GM19397 (cell line): ENCODE data around the gene C5orf15.

Source experiments
- ATAC-seq: cut with Tn5 transposase; IDR thresholded peaks from one replicate; pipeline ENCODE4 v1.9.1; 2021; ENCODE audit warnings: mild to moderate bottlenecking, moderate library complexity; ENCODE audit not compliant: unreplicated experiment

Gene C5orf15

DNA sequence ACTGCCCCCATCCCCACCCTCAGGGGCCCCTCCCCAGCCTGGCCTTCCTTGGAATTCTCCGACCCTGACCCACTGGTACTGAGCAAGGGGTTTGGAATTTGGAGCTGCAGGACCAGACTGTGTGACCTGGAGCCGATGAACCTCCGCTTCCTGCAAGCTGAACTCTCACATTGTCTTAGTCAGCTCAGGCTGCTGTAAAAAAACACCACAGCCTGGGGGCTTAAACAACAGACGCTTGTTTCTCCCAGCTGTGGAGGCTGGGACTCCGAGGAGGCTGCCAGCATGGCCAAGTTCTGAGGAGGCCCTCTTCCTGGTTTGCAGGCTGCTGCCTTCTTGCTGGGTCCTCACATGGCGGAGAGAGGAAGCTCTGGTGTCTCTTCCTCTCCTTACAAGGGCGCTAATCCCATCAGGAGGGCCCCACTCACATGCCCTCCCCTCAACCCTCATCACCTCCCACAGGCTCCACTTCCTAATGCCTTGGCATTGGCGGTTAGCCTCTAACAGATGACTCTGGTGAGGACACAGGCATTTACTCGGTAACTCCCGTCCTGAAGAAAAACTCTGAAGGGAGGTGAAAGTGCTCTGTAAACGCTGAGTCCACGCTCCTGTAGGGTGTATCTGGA is 42.4 kb downstream of the C5orf15 start:
- no peak for ATAC-seq

DNA sequence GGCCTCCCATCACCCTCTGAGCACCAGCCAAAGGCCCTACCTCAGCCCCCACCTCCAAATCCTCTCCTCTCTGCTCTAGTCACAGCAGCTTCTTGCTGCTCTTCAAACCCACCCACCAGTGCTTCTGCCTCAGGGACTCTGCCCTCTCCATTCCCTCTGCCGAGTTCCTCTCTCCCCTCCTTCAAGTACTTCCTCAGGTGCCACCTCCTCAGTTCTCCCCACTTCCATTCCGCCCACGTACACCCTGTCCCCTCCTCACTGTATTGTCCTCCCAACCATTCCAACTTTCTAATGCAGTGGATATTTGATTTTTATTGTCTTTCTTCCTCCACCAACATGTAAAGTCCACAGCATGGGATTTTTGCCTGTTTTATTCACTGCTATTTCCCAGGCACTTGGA is 43.2 kb downstream of the C5orf15 start:
- no peak for ATAC-seq

DNA sequence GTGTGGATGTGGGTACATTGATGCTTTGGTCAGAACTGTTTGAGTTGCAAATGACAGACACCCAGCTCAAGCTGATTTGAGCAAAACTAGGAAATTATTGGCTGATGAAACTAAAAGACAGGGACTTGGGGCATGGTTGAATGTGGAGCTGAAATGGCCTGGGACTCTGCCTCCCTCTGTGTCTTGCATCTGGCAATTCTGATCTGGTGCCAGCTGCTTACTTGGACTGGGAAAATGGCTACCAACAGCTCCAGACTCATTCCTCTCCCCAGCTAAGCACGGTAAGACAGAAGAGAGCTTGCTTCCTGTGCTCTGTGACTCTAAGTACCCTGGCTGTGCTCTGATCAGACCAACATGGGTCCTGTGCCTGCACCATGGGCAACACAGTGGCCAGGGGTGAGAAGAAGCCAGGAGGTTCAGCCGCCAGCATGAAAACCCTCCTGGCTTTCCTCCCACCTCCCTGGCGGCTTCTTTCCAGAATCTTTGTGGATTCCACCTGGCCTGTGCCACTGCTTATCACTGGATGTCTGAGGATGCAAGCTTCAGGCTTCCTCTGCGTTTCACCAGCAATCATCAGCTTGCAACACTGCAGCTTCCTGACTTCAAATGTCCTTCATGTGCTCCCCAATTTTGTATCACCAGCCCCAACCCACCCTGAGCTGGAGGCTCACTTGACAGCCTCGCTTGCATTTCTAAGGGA is 44.1 kb downstream of the C5orf15 start:
- no peak for ATAC-seq

GRCh38 chr5:133921979-133922378 is 46.4 kb downstream of the C5orf15 start:
- no peak for ATAC-seq

DNA sequence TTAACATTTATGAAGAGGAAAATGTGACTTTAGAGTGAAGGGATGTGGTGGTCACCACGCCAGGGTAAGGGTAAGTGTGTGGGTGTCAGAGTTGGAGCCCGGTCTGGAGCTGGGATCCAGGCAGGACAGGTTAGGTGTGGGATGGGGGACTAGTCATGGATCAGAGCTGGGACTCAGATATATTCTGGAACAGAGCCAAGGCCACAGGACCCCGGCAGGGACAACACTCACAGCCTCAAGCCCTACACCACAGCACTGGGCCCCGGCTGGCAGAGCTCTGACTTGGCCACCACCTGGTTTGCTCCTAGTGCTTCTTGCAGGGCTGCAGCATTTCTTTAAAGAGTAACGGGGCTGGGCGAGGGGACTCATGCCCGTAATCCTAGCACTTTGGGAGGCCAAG is 47.4 kb downstream of the C5orf15 start:
- no peak for ATAC-seq

- no peak for ATAC-seq
These were observed 49.0 kb downstream of the C5orf15 start for GRCh38 chr5:133919148-133920136.

DNA sequence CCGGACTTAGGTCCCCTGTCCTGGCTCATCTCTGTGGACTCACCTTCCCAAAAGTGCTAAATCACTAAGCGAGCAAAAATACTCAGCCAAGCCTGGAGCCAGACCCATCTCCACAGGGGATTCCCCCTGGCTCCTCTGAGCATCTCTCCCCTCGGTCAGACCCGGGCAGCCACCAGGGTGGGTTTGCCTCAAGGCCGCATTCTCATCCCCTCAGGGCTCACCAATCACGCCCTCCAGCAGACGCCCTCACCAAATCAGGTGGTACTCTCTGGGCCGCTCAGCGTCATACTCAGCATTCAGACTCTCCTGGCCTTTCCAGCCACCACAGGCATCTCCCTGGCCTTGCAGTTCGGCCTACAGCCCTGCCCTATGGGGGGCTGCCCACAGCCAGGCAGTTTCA is 49.7 kb downstream of the C5orf15 start:
- no peak for ATAC-seq

DNA sequence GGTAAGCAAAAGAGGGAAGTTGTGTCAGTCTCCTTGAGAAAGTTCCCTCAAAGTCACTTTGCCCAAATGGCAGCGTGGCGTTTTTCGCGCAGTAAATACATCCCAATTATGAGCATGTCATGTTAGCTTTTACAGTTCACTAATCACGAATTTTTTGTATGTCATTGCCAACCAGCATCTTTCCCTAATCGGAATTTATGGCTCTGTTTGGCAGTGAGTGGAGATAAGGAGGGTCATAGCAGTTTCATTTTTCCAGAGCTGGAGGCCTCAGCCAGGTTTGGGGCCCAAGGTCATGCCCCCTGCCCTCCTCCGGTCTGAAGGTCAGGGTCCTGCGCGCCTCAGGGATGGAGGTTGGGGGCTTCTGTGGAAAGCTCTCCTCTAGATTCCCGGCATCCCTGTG is 50.1 kb downstream of the C5orf15 start:
- ATAC-seq, result no peak

DNA sequence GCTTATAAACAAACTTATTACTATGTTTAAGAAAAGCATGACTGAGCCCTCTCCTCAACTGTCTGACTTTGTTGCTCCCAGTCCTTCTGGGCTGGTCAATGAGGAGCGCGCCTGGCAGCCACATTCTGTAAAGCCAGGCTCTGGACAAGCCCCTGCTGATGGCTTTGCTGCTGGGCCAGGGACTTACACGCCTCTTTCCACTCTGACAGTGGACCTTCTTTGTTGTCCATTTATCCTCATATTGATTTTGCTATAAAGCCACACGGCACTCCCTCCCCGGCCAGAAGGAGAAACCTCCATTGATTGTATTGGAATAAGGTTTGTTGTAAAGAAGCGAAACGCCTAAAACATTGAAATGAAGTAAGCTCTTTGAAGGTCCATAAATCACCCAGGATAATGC is 50.6 kb downstream of the C5orf15 start:
- ATAC-seq, result no peak

GRCh38 chr5:133916914-133917313 is 51.5 kb downstream of the C5orf15 start:
- no peak for ATAC-seq

- ATAC-seq, result no peak
These were observed 51.9 kb downstream of the C5orf15 start for GRCh38 chr5:133916479-133916878.

GRCh38 chr5:133914434-133914833 is 54.0 kb downstream of the C5orf15 start:
- no peak for ATAC-seq

DNA sequence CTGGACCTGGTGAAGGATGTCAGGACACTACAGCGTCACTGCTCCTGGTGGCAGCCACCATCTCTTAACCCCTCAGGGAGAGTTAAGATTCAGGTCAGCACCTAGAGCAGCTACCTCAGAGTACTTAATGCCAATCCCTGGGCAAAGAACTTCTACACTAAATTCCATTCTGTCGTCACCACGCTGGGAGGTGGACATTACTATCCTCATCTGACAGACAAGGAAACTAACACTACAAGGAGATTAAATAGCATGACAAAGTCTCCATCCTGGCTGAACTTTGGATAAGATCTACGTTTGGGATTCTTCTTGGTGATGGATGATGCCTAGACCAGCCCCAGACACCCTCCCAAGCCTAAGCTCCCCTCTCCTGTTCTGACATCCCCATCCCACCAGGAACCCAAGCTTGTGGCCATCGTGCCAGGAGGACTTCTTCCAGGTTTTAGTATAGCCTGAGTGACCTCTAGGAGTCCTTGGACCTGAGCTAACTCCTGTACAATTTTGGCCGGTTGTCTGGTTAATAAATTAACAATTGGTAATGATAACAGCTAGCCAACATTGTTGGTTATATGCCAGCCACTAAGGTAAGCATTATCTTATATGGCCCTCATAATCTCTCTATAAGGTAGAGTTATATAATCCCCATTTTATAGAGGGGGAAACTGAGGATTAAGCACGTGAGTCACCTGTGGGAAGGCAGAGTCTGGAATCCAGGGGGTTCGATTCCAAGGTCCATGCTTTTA is 54.8 kb downstream of the C5orf15 start:
- no peak for ATAC-seq

- no peak for ATAC-seq
These were observed 55.5 kb downstream of the C5orf15 start for GRCh38 chr5:133912951-133913350.

- no peak for ATAC-seq
These were observed 57.9 kb downstream of the C5orf15 start for GRCh38 chr5:133910571-133910970.

GRCh38 chr5:133909603-133910002 is 58.8 kb downstream of the C5orf15 start:
- ATAC-seq, result no peak

DNA sequence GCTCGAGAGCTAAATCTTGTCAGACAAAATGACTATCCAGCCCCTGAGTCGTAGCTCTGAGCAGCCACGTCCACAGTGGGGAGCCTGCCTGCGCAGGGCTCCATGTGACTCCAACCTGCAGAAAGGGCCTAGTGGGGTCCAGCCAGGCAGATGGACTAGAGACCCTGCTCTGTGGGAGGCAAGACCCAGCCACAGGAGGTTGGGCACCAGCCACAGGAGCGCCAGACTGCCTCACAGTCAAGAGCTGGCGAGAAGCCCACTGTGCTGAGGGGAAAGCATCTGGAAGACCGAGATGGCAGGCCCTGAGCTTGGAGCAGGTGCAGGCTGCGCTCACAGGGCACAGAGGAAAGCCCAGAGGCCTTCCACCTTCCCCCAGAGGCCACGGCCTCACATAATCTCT is 61.4 kb downstream of the C5orf15 start:
- no peak for ATAC-seq

- ATAC-seq, result no peak
These were observed 62.1 kb downstream of the C5orf15 start for GRCh38 chr5:133906303-133906702.
